Measurements from ENCODE around the gene IGFN1. TPM values are rescaled to one million over a fixed set of nuclear protein-coding genes. Genes with fewer than 3 reads are reported as not detected.

Gene IGFN1
- total and polyA plus RNA-seq, 2 donors (not counting 3 experiments of a cell fraction or from before 2014, with no cell fraction given): not detected

DNA sequence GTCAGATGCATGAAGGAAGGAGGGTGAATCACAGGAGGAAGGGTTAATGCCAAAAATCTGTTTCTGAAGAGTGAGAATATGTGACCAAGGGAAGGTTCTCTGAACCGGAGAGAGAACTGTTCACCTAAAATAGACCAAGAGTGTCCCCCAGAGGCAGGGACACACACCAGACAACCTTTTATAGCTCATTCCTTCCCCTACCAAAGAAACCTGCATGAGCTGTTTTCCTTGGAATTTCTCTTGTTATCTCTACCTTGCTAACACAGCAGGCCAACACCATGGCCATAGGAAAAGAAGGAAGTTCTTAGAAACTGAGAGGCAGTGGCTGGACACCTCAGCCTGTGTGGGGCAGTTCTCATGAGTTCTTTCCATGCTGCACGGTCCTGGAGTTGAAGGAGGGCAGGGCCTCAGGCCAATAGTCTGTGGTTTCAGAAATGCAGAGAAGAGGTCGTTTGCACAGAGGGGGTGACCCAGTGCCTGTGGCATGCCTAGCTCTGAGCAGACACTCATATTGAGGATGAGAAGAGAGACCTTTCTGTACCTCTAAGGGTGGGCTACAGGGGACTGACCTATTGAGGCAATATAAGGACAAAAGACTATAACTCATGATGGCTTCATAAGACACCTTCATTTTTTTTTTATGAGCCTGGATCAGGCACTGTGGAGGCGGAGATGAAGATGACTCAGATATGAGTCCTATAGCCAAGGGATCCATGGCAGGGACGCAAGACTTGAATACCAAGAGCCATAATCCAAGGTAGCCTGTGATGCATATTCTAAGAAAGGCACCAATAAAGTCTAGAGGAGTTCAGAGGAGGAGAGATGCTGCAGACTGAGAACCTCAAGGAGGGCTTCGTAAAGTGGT, 39.4 kb downstream of the IGFN1 start:
- Histone ChIP-seq H3K9me3 (replicated peaks; ENCODE audit: control insufficient read depth, insufficient read depth, low read length) (no peaks in the 10 kb centered on the region), H4K20me1 (replicated peaks; ENCODE audit: control insufficient read depth, extremely low read depth, insufficient read depth, low read length) (no peaks in the 10 kb centered on the region), H3K4me2 (ENCODE audit: insufficient read depth, low read length) (no peak overlapping the region), H3K36me3 (ENCODE audit: control insufficient read depth in 2 of 2, extremely low read depth in 1 of 2, insufficient read depth in 2 of 2, low read length in 2 of 2) (no peaks in the 10 kb centered on the region), H3K79me2 (ENCODE audit: control insufficient read depth, insufficient read depth, low read length) (no peaks in the 10 kb centered on the region), H3K9me1 (replicated peaks; ENCODE audit: control insufficient read depth, extremely low read depth, insufficient read depth, low read length) (no peaks in the 10 kb centered on the region), H3K4me3 (replicated peaks in 1 of 3; ENCODE audit: insufficient read depth in 1 of 3, low read depth in 1 of 3, low read length in 3 of 3) (no peak overlapping the region), H3K9ac (replicated peaks; ENCODE audit: extremely low read depth, insufficient read depth, low read length) (no peak overlapping the region), H3K27ac (ENCODE audit: insufficient read depth, low read depth, low read length) (no peak overlapping the region), H2AFZ (ENCODE audit: low read depth, low read length) (no peak overlapping the region), H3K4me1 (ENCODE audit: control insufficient read depth, extremely low read depth, insufficient read depth, low read length) (no peaks in the 10 kb centered on the region), H3K27me3 (ENCODE audit: control insufficient read depth in 2 of 2, insufficient read depth in 2 of 2, low read length in 2 of 2) (peaks cover 4% of the 10 kb centered on the region in 2 experiments)
- no peak for TF ChIP-seq POLR2A (IDR thresholded peaks at IDR 0.05; ENCODE audit: low read depth, low read length)
- no peak for TF ChIP-seq POLR2AphosphoS5 (IDR thresholded peaks at IDR 0.05; ENCODE audit: insufficient read depth, low read depth, low read length)
- TF ChIP-seq FOS (IDR thresholded peaks at IDR 0.05; ENCODE audit: borderline replicate concordance, insufficient read depth, low read length): no peak
- no peak for TF ChIP-seq MAX (IDR thresholded peaks at IDR 0.05; ENCODE audit: insufficient read depth, insufficient read length)
- TF ChIP-seq GATA2 (IDR thresholded peaks at IDR 0.05; ENCODE audit: insufficient read depth, insufficient read length, low read depth, low read length): no peak
- no peak for TF ChIP-seq MYC (IDR thresholded peaks at IDR 0.05; ENCODE audit: low read depth, low read length)
- TF ChIP-seq JUN (IDR thresholded peaks at IDR 0.05; ENCODE audit: borderline replicate concordance, insufficient read depth, insufficient read length, low read depth): no peak
- TF ChIP-seq, protein P1, sequence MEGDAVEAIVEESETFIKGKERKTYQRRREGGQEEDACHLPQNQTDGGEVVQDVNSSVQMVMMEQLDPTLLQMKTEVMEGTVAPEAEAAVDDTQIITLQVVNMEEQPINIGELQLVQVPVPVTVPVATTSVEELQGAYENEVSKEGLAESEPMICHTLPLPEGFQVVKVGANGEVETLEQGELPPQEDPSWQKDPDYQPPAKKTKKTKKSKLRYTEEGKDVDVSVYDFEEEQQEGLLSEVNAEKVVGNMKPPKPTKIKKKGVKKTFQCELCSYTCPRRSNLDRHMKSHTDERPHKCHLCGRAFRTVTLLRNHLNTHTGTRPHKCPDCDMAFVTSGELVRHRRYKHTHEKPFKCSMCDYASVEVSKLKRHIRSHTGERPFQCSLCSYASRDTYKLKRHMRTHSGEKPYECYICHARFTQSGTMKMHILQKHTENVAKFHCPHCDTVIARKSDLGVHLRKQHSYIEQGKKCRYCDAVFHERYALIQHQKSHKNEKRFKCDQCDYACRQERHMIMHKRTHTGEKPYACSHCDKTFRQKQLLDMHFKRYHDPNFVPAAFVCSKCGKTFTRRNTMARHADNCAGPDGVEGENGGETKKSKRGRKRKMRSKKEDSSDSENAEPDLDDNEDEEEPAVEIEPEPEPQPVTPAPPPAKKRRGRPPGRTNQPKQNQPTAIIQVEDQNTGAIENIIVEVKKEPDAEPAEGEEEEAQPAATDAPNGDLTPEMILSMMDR (IDR thresholded peaks at IDR 0.05; ENCODE audit: extremely low read depth in 1 of 2, insufficient read depth in 1 of 2, low read depth in 1 of 2, low read length in 2 of 2): no peak
- no peak for TF ChIP-seq EZH2 (IDR thresholded peaks at IDR 0.05; ENCODE audit: borderline replicate concordance, low read depth, low read length, severe bottlenecking)
- no peak for FAIRE-seq
- dilution Hi-C loops (cut with MboI; ENCODE audit: extremely low pct_ligation_motif_present, low sequenced_read_pairs): no loop called here
- CTCF ChIA-PET: no interaction called here
- BruUV-seq (replicated peaks): no TSS peak
- POLR2A ChIA-PET: no interaction called here
- intact Hi-C loops (cut with micrococcal nuclease): no loop called here
- DNase-seq (ENCODE audit: low read depth, low spot score): no peak

Measured in endothelial cell of umbilical vein (primary cell).